Gastrocnemius medialis (tissue), 4 donors: ENCODE measurements around the gene CCP110.

ENCODE experiments used
- POLR2A ChIP-seq, 2 donors: fragments of 450-650 bp; IDR thresholded peaks; one replicate each; pipeline ENCODE4 v1.6.1; 2017; ENCODE audit warnings: antibody characterized with exemption in 2 of 2, mild to moderate bottlenecking in 2 of 2, moderate library complexity in 2 of 2
- TF ChIP-seq, protein P1 (sequence below), 5 experiments: fragments of 450-650 bp in 3 of 5; fragments of 200-600 bp in 2 of 5; sonication (generic) in 2 of 5; IDR thresholded peaks in 4 of 5; conservative IDR thresholded peaks in 1 of 5; 1 replicate in 4 of 5; 2 replicates in 1 of 5; pipeline ENCODE4 v1.5.1; 2016 to 2019; ENCODE audit warnings: antibody characterized with exemption in 5 of 5, mild to moderate bottlenecking in 3 of 5, moderate library complexity in 3 of 5

DNA sequence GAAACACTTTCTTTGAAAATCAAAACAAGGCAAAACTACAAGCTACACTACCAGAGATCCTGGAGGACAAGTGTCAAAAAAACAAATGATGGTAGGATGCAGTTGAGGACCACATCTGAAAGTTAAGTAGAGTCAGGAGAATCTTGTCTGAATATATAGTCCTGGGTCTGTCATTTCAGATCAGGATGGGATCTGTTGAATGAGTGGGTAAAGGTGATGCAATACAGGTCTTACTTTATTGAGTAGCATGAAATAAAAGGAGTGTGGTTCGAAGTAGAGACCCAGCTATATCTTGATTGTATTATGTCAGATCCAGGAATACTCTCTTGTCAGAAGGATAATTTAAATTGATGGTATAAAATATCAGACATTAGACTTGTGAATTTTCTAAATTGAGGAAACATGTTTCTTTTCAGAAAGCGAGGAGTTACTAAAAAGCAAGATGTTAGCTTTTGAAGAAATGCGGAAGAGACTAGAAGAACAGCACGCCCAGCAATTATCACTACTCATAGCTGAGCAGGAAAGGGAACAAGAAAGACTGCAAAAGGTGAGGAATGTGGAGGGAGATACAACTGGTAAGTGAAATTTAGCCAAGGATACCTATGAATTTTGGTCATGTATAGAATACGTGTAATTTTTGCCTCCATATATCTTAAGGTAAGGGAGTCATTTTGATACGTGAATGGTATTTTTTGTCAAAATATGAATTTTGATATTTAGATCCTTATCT, 16.7 kb downstream of the CCP110 start:
- TF ChIP-seq, protein P1, sequence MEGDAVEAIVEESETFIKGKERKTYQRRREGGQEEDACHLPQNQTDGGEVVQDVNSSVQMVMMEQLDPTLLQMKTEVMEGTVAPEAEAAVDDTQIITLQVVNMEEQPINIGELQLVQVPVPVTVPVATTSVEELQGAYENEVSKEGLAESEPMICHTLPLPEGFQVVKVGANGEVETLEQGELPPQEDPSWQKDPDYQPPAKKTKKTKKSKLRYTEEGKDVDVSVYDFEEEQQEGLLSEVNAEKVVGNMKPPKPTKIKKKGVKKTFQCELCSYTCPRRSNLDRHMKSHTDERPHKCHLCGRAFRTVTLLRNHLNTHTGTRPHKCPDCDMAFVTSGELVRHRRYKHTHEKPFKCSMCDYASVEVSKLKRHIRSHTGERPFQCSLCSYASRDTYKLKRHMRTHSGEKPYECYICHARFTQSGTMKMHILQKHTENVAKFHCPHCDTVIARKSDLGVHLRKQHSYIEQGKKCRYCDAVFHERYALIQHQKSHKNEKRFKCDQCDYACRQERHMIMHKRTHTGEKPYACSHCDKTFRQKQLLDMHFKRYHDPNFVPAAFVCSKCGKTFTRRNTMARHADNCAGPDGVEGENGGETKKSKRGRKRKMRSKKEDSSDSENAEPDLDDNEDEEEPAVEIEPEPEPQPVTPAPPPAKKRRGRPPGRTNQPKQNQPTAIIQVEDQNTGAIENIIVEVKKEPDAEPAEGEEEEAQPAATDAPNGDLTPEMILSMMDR (IDR thresholded peaks at IDR 0.05 in 4 of 5, conservative IDR thresholded peaks at IDR 0.05 in 1 of 5) = no peak
- TF ChIP-seq POLR2A (IDR thresholded peaks at IDR 0.05) = no peak
